Activated CD4-positive, alpha-beta memory T cell treated with anti-CD3 and anti-CD28 coated beads, Interleukin-2, amount 10 ng/mL, durations not matched to agents 7 days and 5 days (primary cell): Measurements from ENCODE around the gene BRINP3. TPM values are rescaled to one million over a fixed set of nuclear protein-coding genes. Genes with fewer than 3 reads are reported as not detected.

ENCODE experiments used
- CTCF ChIA-PET: fragments of 350-600 bp; sonication (Branson Sonifier 250); formaldehyde crosslinking; loops from one replicate; lab custom pipeline; 2021; ENCODE audit warnings: antibody characterized with exemption, inconsistent platforms; lab: Charles Lee
- POLR2A ChIA-PET: fragments of 350-600 bp; sonication (Branson Sonifier 250); formaldehyde crosslinking; loops from one replicate; lab custom pipeline; 2021; ENCODE audit warnings: antibody characterized with exemption; lab: Charles Lee
- DNase-seq: peaks from one replicate; pipeline ENCODE4 v3.0.0-alpha.2; 2020
- H3K27ac Mint-ChIP-seq: one replicate; pipeline ENCODE4 v1.8.0; 2021; ENCODE audit warnings: mild to moderate bottlenecking, mixed read lengths
- H3K27me3 Mint-ChIP-seq: one replicate; pipeline ENCODE4 v1.8.0; 2021; ENCODE audit warnings: mixed read lengths
- H3K36me3 Mint-ChIP-seq: one replicate; pipeline ENCODE4 v1.8.0; 2021; ENCODE audit warnings: low read depth, mixed read lengths
- H3K4me1 Mint-ChIP-seq: one replicate; pipeline ENCODE4 v1.8.0; 2021; ENCODE audit warnings: mixed read lengths
- H3K4me3 Mint-ChIP-seq: one replicate; pipeline ENCODE4 v1.8.0; 2021; ENCODE audit warnings: mild to moderate bottlenecking, mixed read lengths
- H3K9me3 Mint-ChIP-seq: one replicate; pipeline ENCODE4 v1.8.0; 2021; ENCODE audit warnings: mixed read lengths
- total RNA-seq, 2 experiments: library from RNA; stranded (reverse); gene quantifications; one replicate each; pipeline ENCODE4 v1.2.3, GENCODE V29; 2021

Gene BRINP3
- total RNA-seq, 2 experiments from 2014 or later, result not detected

DNA sequence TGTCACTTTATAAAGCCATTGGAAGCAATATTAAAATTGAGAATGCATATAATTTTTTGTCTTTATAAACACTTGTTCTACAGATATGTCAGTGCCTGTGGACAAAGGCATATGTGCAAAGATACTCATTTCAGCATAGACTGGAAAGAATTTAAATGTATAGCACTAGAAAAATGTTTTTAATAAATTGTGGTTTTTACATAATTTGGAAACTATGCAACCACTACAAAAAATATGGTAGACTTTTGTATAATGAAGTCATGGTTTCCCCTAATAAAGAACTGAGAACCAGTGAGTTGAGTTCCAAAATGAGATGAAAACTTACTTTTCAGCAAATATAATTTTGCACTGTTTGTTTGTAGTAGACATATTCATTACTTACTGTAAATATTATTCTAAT is 48.5 kb downstream of the BRINP3 start:
- Mint-ChIP-seq H3K4me1 (no peaks in the 10 kb centered on the region), H3K9me3 (no peaks in the 10 kb centered on the region), H3K36me3 (no peaks in the 10 kb centered on the region), H3K27me3 (no peaks in the 10 kb centered on the region), H3K27ac (no peak overlapping the region), H3K4me3 (no peak overlapping the region)
- DNase-seq, result no peak
- ChIA-PET CTCF (no interaction called here), POLR2A (no interaction called here)

- no peak overlapping the region for H3K4me3 Mint-ChIP-seq
- no peaks in the 10 kb centered on the region for H3K4me1 Mint-ChIP-seq
- ChIA-PET POLR2A (no interaction called here), CTCF (no interaction called here)
- DNase-seq, result no peak
- H3K36me3 Mint-ChIP-seq, result no peaks in the 10 kb centered on the region
- no peaks in the 10 kb centered on the region for H3K27me3 Mint-ChIP-seq
- H3K27ac Mint-ChIP-seq, result no peak overlapping the region
- no peaks in the 10 kb centered on the region for H3K9me3 Mint-ChIP-seq
These were observed 61.4 kb downstream of the BRINP3 start for GRCh38 chr1:190416239-190416638.

DNA sequence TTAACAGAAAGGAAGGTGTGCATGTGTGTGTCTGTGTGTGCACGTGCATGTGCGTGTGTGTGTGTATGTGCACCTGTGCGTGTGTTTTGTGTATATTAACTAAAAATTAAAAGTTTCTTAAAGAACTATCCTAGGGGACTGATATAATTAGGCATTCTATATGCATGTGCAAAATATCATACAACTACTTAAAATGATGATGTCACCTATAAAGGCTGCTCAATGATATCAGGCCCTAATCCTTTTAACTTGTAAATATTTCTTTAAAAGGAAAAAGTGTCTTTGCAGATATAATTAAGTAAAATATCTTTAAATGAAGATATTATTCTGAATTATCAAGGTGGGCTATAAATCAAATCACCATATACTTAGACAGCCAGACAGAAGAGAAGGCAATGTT is 64.5 kb downstream of the BRINP3 start:
- ChIA-PET POLR2A (no interaction called here), CTCF (no interaction called here)
- Mint-ChIP-seq H3K27me3 (no peaks in the 10 kb centered on the region), H3K4me1 (no peaks in the 10 kb centered on the region), H3K27ac (no peak overlapping the region), H3K4me3 (no peak overlapping the region), H3K36me3 (no peaks in the 10 kb centered on the region), H3K9me3 (no peaks in the 10 kb centered on the region)
- DNase-seq, result no peak

DNA sequence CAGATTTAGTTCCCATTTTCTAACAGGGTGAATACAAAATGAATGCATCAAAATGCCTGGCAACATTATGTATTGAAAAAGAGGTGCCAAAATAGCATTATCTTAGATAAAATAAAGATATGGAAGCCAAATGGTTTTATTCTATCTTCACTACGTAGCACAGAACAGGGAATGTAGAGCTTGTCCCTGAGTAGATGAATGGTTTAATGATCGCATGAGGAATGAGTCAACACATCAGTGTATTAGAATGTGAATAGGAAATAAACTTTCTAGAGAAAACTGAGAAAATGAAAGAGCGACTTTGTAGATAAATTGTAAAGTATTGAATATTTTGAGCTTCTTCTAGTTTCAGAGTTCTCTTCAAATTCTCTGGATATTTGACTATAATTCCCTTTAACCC is 74.3 kb downstream of the BRINP3 start:
- DNase-seq, result no peak
- H3K36me3 Mint-ChIP-seq, result no peaks in the 10 kb centered on the region
- no peaks in the 10 kb centered on the region for H3K27me3 Mint-ChIP-seq
- no peak overlapping the region for H3K4me3 Mint-ChIP-seq
- no peak overlapping the region for H3K27ac Mint-ChIP-seq
- POLR2A ChIA-PET, result no interaction called here
- H3K4me1 Mint-ChIP-seq, result no peaks in the 10 kb centered on the region
- CTCF ChIA-PET, result no interaction called here
- H3K9me3 Mint-ChIP-seq, result peaks cover 9% of the 10 kb centered on the region

DNA sequence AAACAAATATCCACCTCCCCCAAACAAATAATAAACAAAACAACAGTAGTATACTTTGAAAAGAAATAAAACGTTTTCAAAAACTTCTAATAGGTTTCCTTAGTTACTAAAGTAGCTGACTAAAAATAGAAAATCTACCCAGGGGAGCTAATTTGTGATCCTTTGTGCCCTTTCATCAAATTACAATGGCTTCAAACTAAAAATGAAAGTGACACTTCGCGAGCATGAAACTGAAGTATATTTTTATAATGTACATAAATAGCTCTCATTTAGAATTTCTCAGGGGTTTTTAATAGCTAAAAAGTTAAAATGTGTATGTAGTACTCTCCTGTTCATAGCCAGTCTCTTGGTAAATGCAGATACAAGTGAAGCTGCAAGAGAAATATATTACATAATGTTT is 78.4 kb downstream of the BRINP3 start:
- Mint-ChIP-seq H3K9me3 (peaks cover 11% of the 10 kb centered on the region), H3K36me3 (no peaks in the 10 kb centered on the region), H3K4me1 (no peaks in the 10 kb centered on the region), H3K27ac (no peak overlapping the region), H3K4me3 (no peak overlapping the region), H3K27me3 (no peaks in the 10 kb centered on the region)
- ChIA-PET CTCF (no interaction called here), POLR2A (no interaction called here)
- DNase-seq, result no peak

- CTCF ChIA-PET, result no interaction called here
- no peak overlapping the region for H3K27ac Mint-ChIP-seq
These were observed 86.1 kb downstream of the BRINP3 start for GRCh38 chr1:190391582-190391981.

GRCh38 chr1:190377991-190378390 is 99.7 kb downstream of the BRINP3 start:
- no peaks in the 10 kb centered on the region for H3K27me3 Mint-ChIP-seq
- peaks cover 2% of the 10 kb centered on the region for H3K9me3 Mint-ChIP-seq
- no peak for DNase-seq
- ChIA-PET CTCF (no interaction called here), POLR2A (no interaction called here)
- no peaks in the 10 kb centered on the region for H3K36me3 Mint-ChIP-seq
- no peak overlapping the region for H3K27ac Mint-ChIP-seq
- no peaks in the 10 kb centered on the region for H3K4me1 Mint-ChIP-seq
- no peak overlapping the region for H3K4me3 Mint-ChIP-seq

More at GRCh38 chr1:190391582-190391981, 86.1 kb downstream of the BRINP3 start:
- no peak for DNase-seq
- POLR2A ChIA-PET, result no interaction called here
- no peaks in the 10 kb centered on the region for H3K9me3 Mint-ChIP-seq
- no peaks in the 10 kb centered on the region for H3K36me3 Mint-ChIP-seq
- no peaks in the 10 kb centered on the region for H3K27me3 Mint-ChIP-seq
- H3K4me1 Mint-ChIP-seq, result no peaks in the 10 kb centered on the region
- no peak overlapping the region for H3K4me3 Mint-ChIP-seq

GRCh38 chr1:190377294-190377693 is 100.4 kb downstream of the BRINP3 start:
- ChIA-PET POLR2A (no interaction called here), CTCF (no interaction called here)
- Mint-ChIP-seq H3K36me3 (no peaks in the 10 kb centered on the region), H3K27me3 (no peaks in the 10 kb centered on the region), H3K9me3 (peaks cover 2% of the 10 kb centered on the region), H3K4me1 (no peaks in the 10 kb centered on the region), H3K27ac (no peak overlapping the region), H3K4me3 (no peak overlapping the region)
- no peak for DNase-seq

- ChIA-PET POLR2A (no interaction called here), CTCF (no interaction called here)
- Mint-ChIP-seq H3K36me3 (no peaks in the 10 kb centered on the region), H3K27me3 (no peaks in the 10 kb centered on the region), H3K9me3 (peaks cover 2% of the 10 kb centered on the region), H3K4me3 (no peak overlapping the region), H3K4me1 (no peaks in the 10 kb centered on the region), H3K27ac (no peak overlapping the region)
- no peak for DNase-seq
These were observed 101.6 kb downstream of the BRINP3 start for GRCh38 chr1:190376044-190376443.

DNA sequence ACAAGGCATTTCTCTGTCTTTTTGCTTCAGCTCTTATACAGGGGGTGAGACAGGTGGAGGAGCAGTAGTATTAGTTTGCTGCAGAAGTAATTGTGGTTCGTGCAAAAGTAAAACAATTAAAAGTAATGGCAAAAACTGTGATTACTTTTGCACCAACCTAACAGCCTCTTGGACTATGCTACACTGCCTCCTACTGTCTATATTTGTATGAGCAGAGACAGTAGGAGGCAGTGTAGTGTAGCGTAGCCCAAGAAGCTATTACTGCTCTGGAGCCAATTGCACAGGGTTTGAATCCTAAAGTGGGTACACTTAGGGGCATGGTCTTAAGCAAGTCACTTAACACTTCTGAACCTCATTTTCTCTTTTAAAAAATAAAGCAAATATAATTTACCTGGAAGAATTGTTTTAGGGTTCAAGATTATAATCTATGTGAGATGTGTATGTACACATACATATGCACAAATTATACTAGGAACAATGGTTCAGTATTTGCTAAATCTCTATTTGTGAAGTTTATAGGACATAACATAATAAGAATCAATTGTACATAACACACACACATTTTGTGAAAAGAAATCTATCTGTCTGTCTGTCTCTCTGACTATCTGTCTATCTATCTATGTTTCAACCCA is 103.8 kb downstream of the BRINP3 start:
- POLR2A ChIA-PET, result no interaction called here

GRCh38 chr1:190367200-190367599 is 110.5 kb downstream of the BRINP3 start:
- no peaks in the 10 kb centered on the region for H3K4me1 Mint-ChIP-seq
- CTCF ChIA-PET, result no interaction called here
- DNase-seq, result no peak
- peaks cover 16% of the 10 kb centered on the region for H3K9me3 Mint-ChIP-seq
- no peaks in the 10 kb centered on the region for H3K27me3 Mint-ChIP-seq
- H3K4me3 Mint-ChIP-seq, result no peak overlapping the region
- no peaks in the 10 kb centered on the region for H3K36me3 Mint-ChIP-seq
- H3K27ac Mint-ChIP-seq, result no peak overlapping the region
- POLR2A ChIA-PET, result no interaction called here

More for the DNA sequence above, 103.8 kb downstream of the BRINP3 start:
- CTCF ChIA-PET, result no interaction called here
- H3K36me3 Mint-ChIP-seq, result no peaks in the 10 kb centered on the region
- H3K4me3 Mint-ChIP-seq, result no peak overlapping the region
- H3K27me3 Mint-ChIP-seq, result no peaks in the 10 kb centered on the region
- no peaks in the 10 kb centered on the region for H3K4me1 Mint-ChIP-seq
- DNase-seq, result no peak
- no peak overlapping the region for H3K27ac Mint-ChIP-seq
- peaks cover 3% of the 10 kb centered on the region for H3K9me3 Mint-ChIP-seq

GRCh38 chr1:190365283-190365682 is 112.4 kb downstream of the BRINP3 start:
- Mint-ChIP-seq H3K4me3 (no peak overlapping the region), H3K36me3 (no peaks in the 10 kb centered on the region), H3K4me1 (no peaks in the 10 kb centered on the region), H3K27ac (no peak overlapping the region), H3K9me3 (peaks cover 20% of the 10 kb centered on the region), H3K27me3 (no peaks in the 10 kb centered on the region)
- CTCF ChIA-PET, result no interaction called here
- DNase-seq, result no peak
- POLR2A ChIA-PET, result no interaction called here

DNA sequence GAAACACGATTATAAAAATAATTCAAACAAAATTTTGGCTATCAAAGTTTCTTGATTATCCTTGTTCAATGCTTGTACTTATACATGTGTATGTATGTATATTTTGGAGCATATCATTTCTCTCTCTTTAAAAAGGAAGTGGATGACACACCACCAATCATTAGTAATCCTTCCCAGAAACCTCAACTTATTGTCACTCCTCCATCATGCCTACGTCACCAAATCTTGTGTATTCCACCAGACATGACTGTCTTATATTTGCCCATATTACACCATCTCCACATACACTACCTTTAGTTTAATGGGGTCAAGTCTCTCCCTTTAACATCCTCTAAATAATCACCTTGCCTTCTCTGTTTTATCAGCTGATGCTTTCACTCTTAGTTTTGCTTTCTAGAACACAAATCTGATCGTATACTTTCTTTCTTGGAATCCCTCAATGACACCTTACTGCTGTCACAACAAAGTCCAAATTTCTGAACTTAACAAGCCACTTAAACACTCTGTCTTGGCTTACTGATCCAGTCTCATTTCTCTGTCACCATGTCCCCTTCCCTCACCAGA is 124.0 kb downstream of the BRINP3 start:
- Mint-ChIP-seq H3K27me3 (no peaks in the 10 kb centered on the region), H3K4me1 (no peaks in the 10 kb centered on the region), H3K27ac (no peak overlapping the region), H3K36me3 (no peaks in the 10 kb centered on the region), H3K9me3 (peaks cover 7% of the 10 kb centered on the region), H3K4me3 (no peak overlapping the region)
- CTCF ChIA-PET, result no interaction called here
- no peak for DNase-seq
- POLR2A ChIA-PET, result no interaction called here

DNA sequence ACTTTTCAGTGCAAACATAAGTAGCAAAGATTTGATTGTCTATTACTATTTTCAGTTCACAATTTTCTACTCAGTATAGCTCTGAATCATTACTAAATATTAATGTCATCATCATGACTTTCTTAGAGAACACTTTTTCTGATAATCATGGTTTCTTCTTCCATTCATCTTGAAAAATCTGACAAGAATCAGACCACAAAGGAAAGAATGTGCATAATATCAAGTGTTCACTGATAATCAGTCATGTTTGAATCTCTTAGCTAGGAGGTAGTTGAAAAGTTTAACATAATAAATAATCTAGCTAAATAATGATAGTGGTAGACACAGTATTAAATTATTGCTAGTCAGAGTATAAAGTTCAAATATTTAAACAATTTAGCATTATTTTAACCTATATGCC is 133.2 kb downstream of the BRINP3 start:
- CTCF ChIA-PET, result no interaction called here
- DNase-seq, result no peak
- H3K36me3 Mint-ChIP-seq, result no peaks in the 10 kb centered on the region
- POLR2A ChIA-PET, result no interaction called here
- no peaks in the 10 kb centered on the region for H3K9me3 Mint-ChIP-seq
- H3K27ac Mint-ChIP-seq, result no peak overlapping the region
- H3K4me3 Mint-ChIP-seq, result no peak overlapping the region
- no peaks in the 10 kb centered on the region for H3K27me3 Mint-ChIP-seq
- no peaks in the 10 kb centered on the region for H3K4me1 Mint-ChIP-seq
